Measurements from ENCODE around the gene GPR42. TPM values are rescaled to one million over a fixed set of nuclear protein-coding genes. Genes with fewer than 3 reads are reported as not detected.

The GPR42 gene, protein sequence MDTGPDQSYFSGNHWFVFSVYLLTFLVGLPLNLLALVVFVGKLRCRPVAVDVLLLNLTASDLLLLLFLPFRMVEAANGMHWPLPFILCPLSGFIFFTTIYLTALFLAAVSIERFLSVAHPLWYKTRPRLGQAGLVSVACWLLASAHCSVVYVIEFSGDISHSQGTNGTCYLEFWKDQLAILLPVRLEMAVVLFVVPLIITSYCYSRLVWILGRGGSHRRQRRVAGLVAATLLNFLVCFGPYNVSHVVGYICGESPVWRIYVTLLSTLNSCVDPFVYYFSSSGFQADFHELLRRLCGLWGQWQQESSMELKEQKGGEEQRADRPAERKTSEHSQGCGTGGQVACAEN
- total RNA-seq, result 0.18 and 0.51 TPM in 2 replicates

DNA sequence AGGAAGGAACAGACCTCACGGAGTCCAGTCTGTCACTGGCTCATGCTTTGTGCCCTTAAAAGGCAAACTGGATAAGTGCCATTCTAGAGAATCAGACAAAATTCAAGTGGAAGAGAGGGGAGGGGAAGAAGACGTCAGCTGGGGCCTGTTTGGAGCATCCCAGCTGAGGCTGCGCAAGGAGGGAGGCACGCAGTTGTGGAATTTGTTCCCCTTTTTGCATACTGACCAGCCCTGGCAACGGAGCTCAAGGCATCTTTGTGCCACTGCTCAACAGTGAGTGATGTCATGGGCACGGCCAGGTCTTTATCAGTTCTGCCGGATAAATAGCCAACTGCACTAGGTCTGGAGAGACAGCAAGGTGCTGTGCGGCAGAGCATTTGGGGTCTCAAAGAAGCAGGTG lies at the start of gene GPR42:
TSS of gene GPR42 (plus strand) at position 347 of the 400 bp plus-strand sequence. CDS start 292 bp downstream, outside the sequence.
- intact Hi-C loops (cut with micrococcal nuclease), result no loop called here
- Mint-ChIP-seq H3K4me1 (ENCODE audit: low read depth) (peaks cover 14% of the 10 kb centered on the region), H3K27ac (no peak within 1 kb of the TSS), H3K27me3 (ENCODE audit: low read depth) (peaks cover 27% of the 10 kb centered on the region), H3K4me3 (ENCODE audit: low read depth) (no peak within 1 kb of the TSS), H3K36me3 (ENCODE audit: low read depth) (no peaks in the 10 kb centered on the region), H3K9me3 (no peaks in the 10 kb centered on the region)
- DNase-seq (ENCODE audit: low spot score), result no peak

DNA sequence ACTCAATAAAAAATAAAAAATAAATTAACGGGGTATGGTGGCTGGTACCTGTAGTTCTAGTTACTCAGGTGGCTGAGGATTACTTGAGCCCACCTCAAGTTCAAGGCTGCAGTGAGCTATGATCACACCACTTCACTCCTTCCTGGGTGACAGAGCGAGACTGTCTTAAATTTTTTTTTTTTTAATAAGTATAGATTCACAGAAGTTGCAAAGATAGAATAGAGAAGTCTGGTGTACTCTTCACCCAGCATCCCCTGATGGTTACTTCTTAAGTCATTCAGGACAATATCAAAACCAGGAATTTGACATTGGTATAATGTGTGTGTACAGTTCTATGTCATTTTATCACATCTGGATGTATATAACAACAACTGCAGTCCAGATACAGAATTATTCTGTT lies 49.6 kb upstream of the GPR42 start:
- Mint-ChIP-seq H3K27ac (no peak overlapping the region), H3K4me1 (ENCODE audit: low read depth) (peaks cover 8% of the 10 kb centered on the region), H3K9me3 (no peaks in the 10 kb centered on the region), H3K4me3 (ENCODE audit: low read depth) (no peak overlapping the region), H3K36me3 (ENCODE audit: low read depth) (no peaks in the 10 kb centered on the region), H3K27me3 (ENCODE audit: low read depth) (peaks cover 8% of the 10 kb centered on the region)
- DNase-seq (ENCODE audit: low spot score), result no peak
- intact Hi-C loops (cut with micrococcal nuclease), result no loop called here

DNA sequence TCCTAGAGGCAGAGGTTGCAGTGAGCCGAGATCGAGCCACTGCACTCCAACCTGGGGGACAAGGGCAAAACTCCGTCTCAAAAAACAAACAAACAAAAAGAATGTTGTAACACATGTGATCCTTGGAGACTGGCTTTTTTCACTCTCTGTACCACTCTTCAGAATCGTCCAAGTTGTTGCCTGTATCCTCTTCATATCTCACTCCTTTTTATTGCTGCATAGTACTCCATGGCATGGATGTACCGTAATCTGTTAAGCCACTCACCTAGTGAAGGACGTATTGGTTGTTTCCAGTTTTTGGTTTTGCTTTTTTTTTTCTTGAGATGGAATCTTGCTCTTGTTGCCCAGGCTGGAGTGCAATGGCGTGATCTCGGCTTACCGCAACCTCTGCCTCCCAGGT lies 48.9 kb upstream of the GPR42 start:
- Mint-ChIP-seq H3K4me3 (ENCODE audit: low read depth) (no peak overlapping the region), H3K27ac (no peak overlapping the region), H3K4me1 (ENCODE audit: low read depth) (peaks cover 8% of the 10 kb centered on the region), H3K9me3 (no peaks in the 10 kb centered on the region), H3K27me3 (ENCODE audit: low read depth) (peaks cover 8% of the 10 kb centered on the region), H3K36me3 (ENCODE audit: low read depth) (no peaks in the 10 kb centered on the region)
- intact Hi-C loops (cut with micrococcal nuclease), result no loop called here
- no peak for DNase-seq (ENCODE audit: low spot score)

DNA sequence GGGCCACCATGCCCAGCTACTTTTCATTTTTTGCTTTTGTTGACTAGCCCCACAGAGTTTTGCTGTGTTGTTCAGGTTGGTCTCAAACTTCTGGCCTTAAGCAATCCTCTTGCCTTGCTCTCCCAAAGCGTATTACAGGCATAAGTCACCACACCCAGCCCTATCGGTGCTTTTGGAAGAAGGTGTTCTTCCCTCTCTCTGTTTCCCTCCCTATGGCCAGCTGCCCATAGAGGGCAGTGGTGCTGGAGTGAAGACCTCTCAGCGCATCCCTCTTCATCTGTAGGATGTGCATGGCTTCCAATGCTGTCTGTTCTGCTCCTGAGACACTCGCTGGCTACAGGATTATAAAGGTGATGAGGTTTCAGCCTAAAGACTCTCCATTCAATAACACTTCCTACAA lies 43.2 kb upstream of the GPR42 start:
- no peak overlapping the region for H3K27ac Mint-ChIP-seq
- H3K4me1 Mint-ChIP-seq (ENCODE audit: low read depth), result peaks cover 11% of the 10 kb centered on the region
- H3K36me3 Mint-ChIP-seq (ENCODE audit: low read depth), result no peaks in the 10 kb centered on the region
- no peak overlapping the region for H3K4me3 Mint-ChIP-seq (ENCODE audit: low read depth)
- DNase-seq (ENCODE audit: low spot score), result no peak
- intact Hi-C loops (cut with micrococcal nuclease), result no loop called here
- peaks cover 6% of the 10 kb centered on the region for H3K27me3 Mint-ChIP-seq (ENCODE audit: low read depth)
- H3K9me3 Mint-ChIP-seq, result no peaks in the 10 kb centered on the region

DNA sequence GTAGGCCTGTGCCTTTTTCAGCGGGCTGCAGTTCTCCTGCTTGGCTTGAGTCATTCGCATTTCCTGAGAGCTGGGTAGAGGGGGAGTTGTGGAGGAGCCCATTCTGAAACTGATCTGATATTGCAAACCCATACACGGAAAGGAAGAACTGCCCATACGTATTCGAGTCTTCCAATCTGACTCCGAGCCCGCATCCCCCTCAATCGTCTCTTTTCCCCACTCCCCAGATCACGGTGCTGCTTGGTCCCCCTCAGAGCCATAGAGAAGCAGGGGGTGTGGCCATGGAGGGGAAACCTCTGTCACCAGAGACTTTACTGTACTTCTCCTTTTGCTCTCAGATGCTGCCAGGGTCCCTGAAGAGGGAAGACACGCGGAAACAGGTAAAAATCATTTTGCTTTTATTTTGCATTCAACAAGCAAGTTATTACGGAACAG lies 42.0 kb upstream of the GPR42 start, which contains the start of gene CD22:
TSS of gene CD22 (plus strand) at position 337 of the 435 bp plus-strand sequence. CDS start 2,854 bp downstream, outside the sequence.
- DNase-seq (ENCODE audit: low spot score), result no peak
- Mint-ChIP-seq H3K4me3 (ENCODE audit: low read depth) (no peak within 1 kb of the TSS), H3K9me3 (no peaks in the 10 kb centered on the region), H3K36me3 (ENCODE audit: low read depth) (no peaks in the 10 kb centered on the region), H3K27ac (peak within 1 kb of the TSS; percentile 23), H3K4me1 (ENCODE audit: low read depth) (peaks cover 19% of the 10 kb centered on the region), H3K27me3 (ENCODE audit: low read depth) (peaks cover 6% of the 10 kb centered on the region)
- intact Hi-C loops (cut with micrococcal nuclease), result no loop called here

DNA sequence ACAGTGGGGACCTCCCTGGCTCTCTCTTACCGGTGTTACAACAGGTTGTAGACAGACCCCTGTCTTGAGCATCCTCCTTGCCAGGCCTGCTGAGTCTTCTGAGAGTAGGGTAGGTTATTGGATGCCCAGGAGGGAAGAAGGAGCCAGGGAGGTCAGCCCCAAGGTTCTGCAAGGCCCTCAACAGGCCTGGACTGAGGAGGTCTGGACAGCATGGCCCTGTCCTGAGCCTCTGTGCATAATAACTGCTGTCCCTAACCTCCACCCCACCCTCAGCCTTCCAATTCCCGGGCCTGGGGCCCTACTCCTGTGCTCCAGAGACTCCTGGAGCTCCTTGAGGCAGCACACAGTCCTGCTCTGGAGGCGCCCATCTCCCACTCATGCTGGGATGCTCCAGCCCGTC lies 41.5 kb upstream of the GPR42 start:
- no peak overlapping the region for H3K4me3 Mint-ChIP-seq (ENCODE audit: low read depth)
- no peaks in the 10 kb centered on the region for H3K36me3 Mint-ChIP-seq (ENCODE audit: low read depth)
- peaks cover 6% of the 10 kb centered on the region for H3K27me3 Mint-ChIP-seq (ENCODE audit: low read depth)
- no peaks in the 10 kb centered on the region for H3K9me3 Mint-ChIP-seq
- DNase-seq (ENCODE audit: low spot score), result no peak
- H3K4me1 Mint-ChIP-seq (ENCODE audit: low read depth), result peaks cover 19% of the 10 kb centered on the region
- no peak overlapping the region for H3K27ac Mint-ChIP-seq
- intact Hi-C loops (cut with micrococcal nuclease), result no loop called here

DNA sequence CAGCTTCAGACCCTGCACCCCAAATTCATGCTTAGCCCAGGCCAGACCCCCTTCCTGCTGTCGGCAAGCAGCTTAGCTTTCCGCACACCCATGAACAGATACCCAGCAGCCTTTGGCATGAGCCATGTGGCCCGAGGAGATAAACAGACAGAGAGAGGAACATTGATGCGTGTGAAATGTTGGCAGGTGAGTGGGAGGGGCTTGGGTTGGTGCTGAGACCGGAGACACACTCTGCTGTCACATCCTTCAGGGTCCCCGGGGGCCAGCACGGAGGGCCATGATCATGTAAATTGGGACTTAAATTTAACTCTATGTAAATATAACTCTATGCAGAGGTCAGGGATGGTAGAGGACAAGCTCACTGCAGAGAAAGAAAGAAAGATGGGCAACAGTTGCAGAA lies 40.4 kb upstream of the GPR42 start:
- Mint-ChIP-seq H3K27ac (no peak overlapping the region), H3K4me3 (ENCODE audit: low read depth) (no peak overlapping the region), H3K36me3 (ENCODE audit: low read depth) (no peaks in the 10 kb centered on the region), H3K9me3 (no peaks in the 10 kb centered on the region), H3K4me1 (ENCODE audit: low read depth) (peaks cover 21% of the 10 kb centered on the region), H3K27me3 (ENCODE audit: low read depth) (peaks cover 5% of the 10 kb centered on the region)
- intact Hi-C loops (cut with micrococcal nuclease), result no loop called here
- DNase-seq (ENCODE audit: low spot score), result no peak

DNA sequence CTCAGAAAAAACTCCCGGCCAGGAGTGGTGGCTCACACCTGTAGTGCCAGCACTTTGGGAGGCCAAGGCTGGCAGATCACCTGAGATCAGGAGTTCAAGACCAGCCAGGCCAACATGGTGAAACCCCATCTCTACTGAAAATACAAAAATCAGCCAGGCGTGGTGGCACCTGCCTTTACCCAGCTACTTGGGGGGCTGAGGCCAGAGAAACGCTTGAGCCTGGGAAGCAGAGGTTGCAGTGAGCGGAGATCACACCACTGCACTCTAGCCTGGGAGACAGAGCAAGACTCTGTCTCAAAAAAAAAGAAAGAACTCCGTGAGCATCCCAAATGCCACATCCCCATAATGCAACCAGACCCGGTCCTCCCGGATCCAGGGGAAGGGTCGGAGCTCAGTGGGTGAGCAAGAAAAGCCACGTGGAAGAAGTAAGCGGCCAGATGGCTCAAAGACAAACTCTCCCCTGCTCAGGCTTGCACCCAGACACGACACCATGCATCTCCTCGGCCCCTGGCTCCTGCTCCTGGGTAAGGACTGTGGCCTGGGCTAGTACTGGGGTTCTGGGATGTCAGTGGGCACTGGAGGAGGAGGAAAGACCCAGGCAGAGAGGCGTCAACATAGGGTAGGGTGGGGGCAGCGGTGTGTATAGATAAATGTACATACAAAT lies 39.2 kb upstream of the GPR42 start:
- H3K9me3 Mint-ChIP-seq, result no peaks in the 10 kb centered on the region
- no peak overlapping the region for H3K4me3 Mint-ChIP-seq (ENCODE audit: low read depth)

DNA sequence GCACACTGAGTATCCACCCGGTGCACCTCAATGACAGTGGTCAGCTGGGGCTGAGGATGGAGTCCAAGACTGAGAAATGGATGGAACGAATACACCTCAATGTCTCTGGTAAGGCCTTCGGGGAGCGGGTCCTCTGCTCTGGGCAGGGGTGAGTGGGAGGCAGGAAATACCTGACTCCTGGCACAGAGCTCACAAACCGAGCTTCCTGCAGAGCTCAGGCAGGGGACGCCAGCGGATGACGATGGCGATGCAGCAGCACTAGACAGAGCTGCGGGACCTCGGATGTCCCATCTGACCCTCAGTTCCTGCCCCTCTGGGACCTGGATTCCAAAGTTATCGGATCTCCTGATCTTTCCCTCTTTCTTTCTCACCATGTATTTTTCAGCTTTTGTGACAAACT lies 38.1 kb upstream of the GPR42 start:
- DNase-seq (ENCODE audit: low spot score), result no peak
- H3K36me3 Mint-ChIP-seq (ENCODE audit: low read depth), result no peaks in the 10 kb centered on the region
- no peak overlapping the region for H3K4me3 Mint-ChIP-seq (ENCODE audit: low read depth)
- H3K27me3 Mint-ChIP-seq (ENCODE audit: low read depth), result no peaks in the 10 kb centered on the region
- intact Hi-C loops (cut with micrococcal nuclease), result loop anchor here (2.0 kb wide), 1 partner anchor 14 kb away; the partner anchor contains the start of gene FFAR1
- peaks cover 20% of the 10 kb centered on the region for H3K4me1 Mint-ChIP-seq (ENCODE audit: low read depth)
- H3K9me3 Mint-ChIP-seq, result no peaks in the 10 kb centered on the region
- peak overlapping the region; percentile 34 for H3K27ac Mint-ChIP-seq

More for the DNA sequence above, 39.2 kb upstream of the GPR42 start:
- intact Hi-C loops (cut with micrococcal nuclease), result loop anchor here (2.0 kb wide), 1 partner anchor 15 kb away; the partner anchor contains the start of gene FFAR1
- Mint-ChIP-seq H3K27me3 (ENCODE audit: low read depth) (no peaks in the 10 kb centered on the region), H3K4me1 (ENCODE audit: low read depth) (peaks cover 21% of the 10 kb centered on the region), H3K36me3 (ENCODE audit: low read depth) (no peaks in the 10 kb centered on the region), H3K27ac (no peak overlapping the region)
- no peak for DNase-seq (ENCODE audit: low spot score)

DNA sequence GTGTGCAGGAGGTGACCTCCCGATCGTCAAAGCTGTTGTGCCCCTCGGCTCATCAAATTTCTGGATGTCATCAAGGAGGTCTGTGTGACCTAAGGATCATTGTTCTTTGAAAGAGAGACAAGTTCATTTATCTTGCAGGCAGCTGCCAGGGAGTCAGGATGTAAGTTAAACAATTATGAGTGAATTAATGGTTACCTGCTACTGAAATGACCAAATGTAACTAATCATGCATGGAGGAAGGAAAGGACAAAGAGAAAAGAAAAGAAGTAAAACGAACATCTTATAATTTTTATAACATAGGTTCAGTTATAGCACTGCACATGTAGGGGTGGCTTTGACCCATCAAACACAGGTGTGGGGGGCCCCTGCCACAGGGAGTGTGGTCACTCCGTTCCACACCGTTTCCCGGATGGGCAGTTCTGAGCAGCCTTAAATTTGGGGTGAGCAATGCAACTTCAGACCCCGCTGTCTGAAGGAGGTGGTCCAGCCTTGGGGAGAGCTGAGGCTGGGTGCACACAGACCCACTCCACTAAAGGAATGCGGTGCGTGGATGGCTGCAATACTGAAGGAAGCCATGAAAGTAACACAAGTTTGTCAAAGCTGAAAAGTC lies 36.6 kb upstream of the GPR42 start:
- Mint-ChIP-seq H3K9me3 (no peaks in the 10 kb centered on the region), H3K4me3 (ENCODE audit: low read depth) (no peak overlapping the region)

DNA sequence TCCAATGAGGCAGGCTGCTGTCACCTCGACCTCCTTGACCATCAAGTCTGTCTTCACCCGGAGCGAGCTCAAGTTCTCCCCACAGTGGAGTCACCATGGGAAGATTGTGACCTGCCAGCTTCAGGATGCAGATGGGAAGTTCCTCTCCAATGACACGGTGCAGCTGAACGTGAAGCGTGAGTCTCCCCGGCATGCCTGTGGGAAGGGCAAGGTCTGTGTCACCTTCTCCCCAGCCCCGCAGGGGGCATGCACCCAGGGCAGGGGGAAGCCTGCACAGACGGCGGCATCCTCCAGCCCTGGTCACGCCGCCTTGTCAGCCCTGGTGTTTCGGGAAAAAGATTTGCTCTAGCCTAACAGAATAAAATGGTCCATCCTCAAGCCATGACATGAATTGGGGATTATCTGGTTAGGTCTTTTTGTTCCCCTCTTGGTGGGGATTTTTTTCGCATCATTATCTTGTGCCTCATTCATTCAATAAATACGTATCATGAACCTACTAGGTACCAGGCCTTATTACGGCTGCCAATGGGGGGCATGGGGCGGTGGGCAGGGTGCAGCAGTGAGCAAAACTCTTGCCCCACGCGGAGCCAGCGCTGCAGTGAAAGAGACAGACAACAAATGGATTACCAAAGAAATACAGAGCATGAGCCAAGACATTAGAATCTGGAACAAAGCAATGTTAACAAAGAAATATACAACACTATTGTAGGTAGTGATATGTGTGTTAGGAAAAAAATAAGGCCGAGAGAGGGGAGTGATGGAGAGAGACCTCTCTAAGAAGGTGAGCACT lies 34.5 kb upstream of the GPR42 start:
- H3K27me3 Mint-ChIP-seq (ENCODE audit: low read depth), result no peaks in the 10 kb centered on the region
- H3K4me1 Mint-ChIP-seq (ENCODE audit: low read depth), result peaks cover 13% of the 10 kb centered on the region
- H3K36me3 Mint-ChIP-seq (ENCODE audit: low read depth), result no peaks in the 10 kb centered on the region
- DNase-seq (ENCODE audit: low spot score), result no peak
- intact Hi-C loops (cut with micrococcal nuclease), result no loop called here
- H3K27ac Mint-ChIP-seq, result no peak overlapping the region
- no peak overlapping the region for H3K4me3 Mint-ChIP-seq (ENCODE audit: low read depth)
- H3K9me3 Mint-ChIP-seq, result no peaks in the 10 kb centered on the region

More for the DNA sequence above, 36.6 kb upstream of the GPR42 start:
- peaks cover 13% of the 10 kb centered on the region for H3K4me1 Mint-ChIP-seq (ENCODE audit: low read depth)
- no peaks in the 10 kb centered on the region for H3K36me3 Mint-ChIP-seq (ENCODE audit: low read depth)
- intact Hi-C loops (cut with micrococcal nuclease), result no loop called here
- H3K27ac Mint-ChIP-seq, result no peak overlapping the region
- H3K27me3 Mint-ChIP-seq (ENCODE audit: low read depth), result no peaks in the 10 kb centered on the region
- no peak for DNase-seq (ENCODE audit: low spot score)

Data from activated T-helper 2 cell treated with anti-CD3 and anti-CD28 coated beads, Interferon-gamma antibody, Interleukin-2, Interleukin-4, amounts not matched to agents 10 μg/mL and 5 μg/mL and 100 μg/mL, durations not matched to agents 14 hours and 24 hours and 36 hours (primary cell).